ENCODE results near the gene PLCB1.

The PLCB1 gene

GRCh38 chr20:8790442-8791074, 658.5 kb downstream of the PLCB1 start:
- Mint-ChIP-seq H3K27me3 (no peaks in the 10 kb centered on the region), H3K4me1 (no peaks in the 10 kb centered on the region), H3K4me3 (no peak overlapping the region), H3K36me3 (no peaks in the 10 kb centered on the region), H3K9me3 (no peaks in the 10 kb centered on the region), H3K27ac (no peak overlapping the region)

- Mint-ChIP-seq H3K4me3 (no peak overlapping the region), H3K36me3 (no peaks in the 10 kb centered on the region), H3K9me3 (peaks cover 9% of the 10 kb centered on the region), H3K4me1 (no peaks in the 10 kb centered on the region), H3K27me3 (no peaks in the 10 kb centered on the region), H3K27ac (no peak overlapping the region)
Observed at GRCh38 chr20:8795404-8795803, 663.3 kb downstream of the PLCB1 start.

- Mint-ChIP-seq H3K4me3 (no peak overlapping the region), H3K27ac (no peak overlapping the region), H3K27me3 (no peaks in the 10 kb centered on the region), H3K9me3 (peaks cover 9% of the 10 kb centered on the region), H3K4me1 (no peaks in the 10 kb centered on the region), H3K36me3 (no peaks in the 10 kb centered on the region)
Observed at GRCh38 chr20:8796088-8796660, 664.1 kb downstream of the PLCB1 start.

GRCh38 chr20:8798505-8798904, 666.4 kb downstream of the PLCB1 start:
- Mint-ChIP-seq H3K9me3 (peaks cover 9% of the 10 kb centered on the region), H3K36me3 (no peaks in the 10 kb centered on the region), H3K4me1 (no peaks in the 10 kb centered on the region), H3K4me3 (no peak overlapping the region), H3K27ac (no peak overlapping the region), H3K27me3 (no peaks in the 10 kb centered on the region)

- Mint-ChIP-seq H3K27ac (no peak overlapping the region), H3K4me1 (no peaks in the 10 kb centered on the region), H3K27me3 (no peaks in the 10 kb centered on the region), H3K4me3 (no peak overlapping the region), H3K9me3 (peaks cover 9% of the 10 kb centered on the region), H3K36me3 (no peaks in the 10 kb centered on the region)
Observed at GRCh38 chr20:8800089-8800488, 668.0 kb downstream of the PLCB1 start.

GRCh38 chr20:8801686-8802085, 669.6 kb downstream of the PLCB1 start:
- H3K27ac Mint-ChIP-seq = no peak overlapping the region
- no peaks in the 10 kb centered on the region for H3K27me3 Mint-ChIP-seq
- no peaks in the 10 kb centered on the region for H3K4me1 Mint-ChIP-seq
- no peak overlapping the region for H3K4me3 Mint-ChIP-seq
- H3K9me3 Mint-ChIP-seq = peaks cover 9% of the 10 kb centered on the region
- no peaks in the 10 kb centered on the region for H3K36me3 Mint-ChIP-seq

- Mint-ChIP-seq H3K9me3 (no peaks in the 10 kb centered on the region), H3K4me3 (no peak overlapping the region), H3K27me3 (no peaks in the 10 kb centered on the region), H3K36me3 (no peaks in the 10 kb centered on the region), H3K27ac (no peak overlapping the region), H3K4me1 (no peaks in the 10 kb centered on the region)
Observed at GRCh38 chr20:8803065-8803464, 671.0 kb downstream of the PLCB1 start.

- no peak overlapping the region for H3K27ac Mint-ChIP-seq
- no peaks in the 10 kb centered on the region for H3K9me3 Mint-ChIP-seq
- no peak overlapping the region for H3K4me3 Mint-ChIP-seq
- no peaks in the 10 kb centered on the region for H3K36me3 Mint-ChIP-seq
- H3K4me1 Mint-ChIP-seq = no peaks in the 10 kb centered on the region
- H3K27me3 Mint-ChIP-seq = no peaks in the 10 kb centered on the region
Observed at GRCh38 chr20:8803941-8804340, 671.9 kb downstream of the PLCB1 start.

- Mint-ChIP-seq H3K27me3 (no peaks in the 10 kb centered on the region), H3K4me3 (no peak overlapping the region), H3K4me1 (no peaks in the 10 kb centered on the region), H3K27ac (no peak overlapping the region), H3K36me3 (no peaks in the 10 kb centered on the region), H3K9me3 (no peaks in the 10 kb centered on the region)
Observed at GRCh38 chr20:8805737-8806442, 673.8 kb downstream of the PLCB1 start.

GRCh38 chr20:8807480-8808201, 675.6 kb downstream of the PLCB1 start:
- Mint-ChIP-seq H3K27ac (no peak overlapping the region), H3K4me1 (no peaks in the 10 kb centered on the region), H3K4me3 (no peak overlapping the region), H3K36me3 (no peaks in the 10 kb centered on the region), H3K9me3 (no peaks in the 10 kb centered on the region), H3K27me3 (no peaks in the 10 kb centered on the region)

- H3K4me1 Mint-ChIP-seq = no peaks in the 10 kb centered on the region
- H3K27me3 Mint-ChIP-seq = no peaks in the 10 kb centered on the region
- H3K27ac Mint-ChIP-seq = no peak overlapping the region
- H3K4me3 Mint-ChIP-seq = no peak overlapping the region
- H3K36me3 Mint-ChIP-seq = no peaks in the 10 kb centered on the region
- no peaks in the 10 kb centered on the region for H3K9me3 Mint-ChIP-seq
Observed at GRCh38 chr20:8808202-8808535, 676.1 kb downstream of the PLCB1 start.

GRCh38 chr20:8809107-8809953, 677.3 kb downstream of the PLCB1 start:
- Mint-ChIP-seq H3K27me3 (no peaks in the 10 kb centered on the region), H3K27ac (no peak overlapping the region), H3K9me3 (no peaks in the 10 kb centered on the region), H3K36me3 (no peaks in the 10 kb centered on the region), H3K4me1 (no peaks in the 10 kb centered on the region), H3K4me3 (no peak overlapping the region)

- no peak overlapping the region for H3K4me3 Mint-ChIP-seq
- H3K27ac Mint-ChIP-seq = no peak overlapping the region
- no peaks in the 10 kb centered on the region for H3K27me3 Mint-ChIP-seq
- H3K9me3 Mint-ChIP-seq = peaks cover 6% of the 10 kb centered on the region
- no peaks in the 10 kb centered on the region for H3K36me3 Mint-ChIP-seq
- H3K4me1 Mint-ChIP-seq = no peaks in the 10 kb centered on the region
Observed at GRCh38 chr20:8811801-8812594, 679.9 kb downstream of the PLCB1 start.

- Mint-ChIP-seq H3K36me3 (no peaks in the 10 kb centered on the region), H3K9me3 (peaks cover 6% of the 10 kb centered on the region), H3K27me3 (no peaks in the 10 kb centered on the region), H3K27ac (no peak overlapping the region), H3K4me1 (no peaks in the 10 kb centered on the region), H3K4me3 (no peak overlapping the region)
Observed at GRCh38 chr20:8812817-8813216, 680.8 kb downstream of the PLCB1 start.

- Mint-ChIP-seq H3K9me3 (peaks cover 6% of the 10 kb centered on the region), H3K27ac (no peak overlapping the region), H3K36me3 (no peaks in the 10 kb centered on the region), H3K4me3 (no peak overlapping the region), H3K27me3 (no peaks in the 10 kb centered on the region), H3K4me1 (no peaks in the 10 kb centered on the region)
Observed at GRCh38 chr20:8815208-8815607, 683.1 kb downstream of the PLCB1 start.
